GM18499 (cell line): ENCODE measurements around the gene PRR30.
A peak's percentile ranks its signal among the peaks of the same experiment; 100 is the strongest.

Source experiments
- ATAC-seq: cut with Tn5 transposase; IDR thresholded peaks from one replicate; pipeline ENCODE4 v1.9.1; 2021; ENCODE audit warnings: moderate number of reproducible peaks; ENCODE audit not compliant: insufficient read depth, unreplicated experiment

PRR30 gene

GRCh38 chr2:27158468-27158867 lies 19.3 kb upstream of the PRR30 start:
- ATAC-seq, result no peak

GRCh38 chr2:27155069-27155520 lies 15.9 kb upstream of the PRR30 start:
- ATAC-seq, result no peak

- ATAC-seq, result no peak
Measured at GRCh38 chr2:27154488-27154887, 15.3 kb upstream of the PRR30 start.

GRCh38 chr2:27152796-27153464 lies 13.7 kb upstream of the PRR30 start:
- no peak for ATAC-seq

DNA sequence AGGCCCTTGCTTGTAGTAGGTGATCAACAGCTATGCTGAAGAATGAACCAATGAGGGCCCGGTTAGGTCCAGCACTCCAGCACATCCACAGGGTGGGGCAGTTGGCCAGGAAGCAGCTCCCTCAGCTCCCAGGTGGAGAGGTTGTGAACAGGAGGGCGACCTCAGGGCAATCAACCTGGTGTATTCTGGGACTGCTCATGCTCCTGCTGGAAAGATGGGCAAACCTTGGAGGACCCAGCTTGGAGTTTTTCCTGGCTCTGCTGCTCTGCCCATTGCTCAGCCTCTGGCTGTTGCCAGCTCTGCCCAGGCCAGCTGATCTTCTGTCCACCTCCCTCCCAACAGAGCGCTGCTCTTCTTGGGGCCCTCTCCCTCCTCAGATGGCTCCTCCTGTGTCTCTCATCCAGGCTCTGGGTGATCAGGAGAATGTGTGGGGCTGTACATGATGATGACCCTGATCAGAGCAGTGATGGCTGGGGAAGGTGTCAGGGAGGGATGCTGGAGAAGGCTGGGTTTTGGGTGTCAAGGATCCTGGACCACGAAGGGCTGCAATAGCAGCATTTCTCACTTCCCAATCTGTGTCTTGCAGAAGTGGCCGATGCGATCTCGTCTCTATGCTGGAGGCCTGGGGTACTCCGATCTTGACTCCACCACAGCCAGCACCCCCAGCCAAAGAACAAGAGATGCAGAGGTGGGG lies 13.0 kb upstream of the PRR30 start:
- ATAC-seq, result no peak

DNA sequence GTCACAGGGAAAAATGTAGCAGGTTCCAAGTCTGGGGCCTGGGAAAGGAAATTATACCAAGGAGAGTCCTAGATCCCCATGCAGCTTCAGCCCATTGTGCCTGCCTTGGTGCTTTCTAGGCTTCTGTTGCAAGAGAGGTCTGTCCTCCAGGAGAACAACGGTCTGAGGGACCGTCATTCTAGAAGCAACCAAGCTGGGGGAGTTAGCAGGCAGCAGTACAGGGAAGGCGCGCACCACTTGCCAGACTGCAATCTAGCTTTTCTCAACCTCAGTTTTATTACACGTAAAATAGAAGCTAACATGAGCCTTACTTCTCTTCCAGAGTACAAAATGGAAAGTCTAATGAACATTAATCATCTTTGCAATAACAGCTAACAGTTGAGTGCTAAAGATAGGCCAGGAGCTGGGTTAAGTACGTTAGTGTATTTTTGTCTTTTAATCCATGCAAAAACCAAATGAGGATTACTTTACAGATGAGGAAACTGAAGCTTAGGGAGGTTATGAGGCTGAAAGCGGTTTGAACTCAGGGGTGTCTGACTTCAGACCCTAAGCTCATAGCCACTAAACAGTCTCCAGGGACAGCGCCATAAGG lies 11.5 kb upstream of the PRR30 start:
- ATAC-seq, result no peak

DNA sequence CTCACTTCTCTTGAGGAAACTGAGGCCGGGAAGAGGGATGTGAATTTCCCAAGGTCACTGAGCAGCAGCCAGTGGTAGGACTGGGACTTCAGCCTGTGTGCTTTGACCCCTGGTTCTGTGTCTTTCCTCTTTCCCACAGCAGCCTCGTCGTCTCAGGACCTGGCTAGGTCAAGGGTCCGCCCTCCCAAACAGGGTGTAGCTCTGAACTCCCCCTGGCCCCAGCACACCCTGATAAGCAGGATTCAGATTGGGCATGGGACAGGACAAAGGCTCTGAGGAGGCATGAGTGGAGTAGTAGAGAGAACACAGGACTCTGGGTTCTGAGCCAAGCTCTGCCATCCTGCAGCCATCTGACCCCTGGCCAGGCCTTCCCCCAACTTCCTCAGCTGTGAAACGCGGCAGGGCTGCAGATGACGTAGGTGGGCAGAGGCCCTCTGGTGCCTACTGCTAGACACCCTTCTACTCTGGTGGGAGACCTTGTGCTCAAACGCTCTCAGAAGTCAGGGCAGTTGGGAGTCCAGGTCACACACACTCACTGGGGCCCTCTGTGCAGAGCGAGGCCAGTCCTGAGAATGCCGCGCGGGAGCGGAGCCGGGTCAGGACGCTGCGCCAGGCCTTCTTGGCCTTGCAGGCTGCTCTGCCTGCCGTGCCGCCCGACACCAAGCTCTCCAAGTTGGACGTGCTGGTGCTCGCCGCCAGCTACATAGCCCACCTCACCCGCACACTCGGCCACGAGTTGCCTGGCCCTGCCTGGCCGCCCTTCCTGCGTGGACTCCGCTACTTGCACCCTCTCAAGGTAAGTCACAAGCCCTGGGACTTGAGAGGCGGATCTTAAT lies 10.6 kb upstream of the PRR30 start:
- no peak for ATAC-seq

DNA sequence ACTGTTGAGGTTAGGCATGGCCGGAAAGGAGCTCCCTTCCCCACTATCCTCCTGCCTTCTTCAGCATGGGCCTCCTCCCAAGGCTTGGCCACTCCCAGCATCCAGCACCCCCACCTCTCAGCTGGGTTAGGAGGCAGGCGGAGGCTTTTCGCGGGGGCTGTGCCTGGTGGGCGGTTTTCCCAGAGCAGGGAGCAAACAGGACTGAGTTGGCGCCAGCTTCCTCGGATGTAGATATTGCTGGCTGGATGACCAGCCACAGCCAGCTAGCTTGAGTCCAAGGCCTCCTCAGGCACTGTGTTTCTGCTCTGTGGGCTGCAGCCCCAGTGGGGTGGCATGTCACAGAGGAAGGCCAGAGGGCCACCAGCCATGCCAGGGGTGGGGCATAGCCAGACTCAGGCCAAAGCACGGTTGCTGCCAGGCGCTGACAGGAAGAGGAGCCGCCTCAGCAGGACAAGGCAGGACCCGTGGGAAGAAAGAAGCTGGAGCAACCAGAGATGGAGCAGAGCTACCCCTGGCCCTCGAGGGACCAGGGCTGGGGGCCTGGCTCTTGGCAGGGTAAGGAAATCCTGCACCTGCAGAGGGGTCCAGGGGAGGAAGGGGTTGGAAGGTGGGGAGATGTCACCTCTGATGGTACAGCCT lies 9.7 kb upstream of the PRR30 start, which contains the start of gene TCF23:
TSS of gene TCF23 (plus strand) at position 204 of the 639 bp plus-strand sequence. CDS start at position 334, 130 bp downstream.
- no peak for ATAC-seq

DNA sequence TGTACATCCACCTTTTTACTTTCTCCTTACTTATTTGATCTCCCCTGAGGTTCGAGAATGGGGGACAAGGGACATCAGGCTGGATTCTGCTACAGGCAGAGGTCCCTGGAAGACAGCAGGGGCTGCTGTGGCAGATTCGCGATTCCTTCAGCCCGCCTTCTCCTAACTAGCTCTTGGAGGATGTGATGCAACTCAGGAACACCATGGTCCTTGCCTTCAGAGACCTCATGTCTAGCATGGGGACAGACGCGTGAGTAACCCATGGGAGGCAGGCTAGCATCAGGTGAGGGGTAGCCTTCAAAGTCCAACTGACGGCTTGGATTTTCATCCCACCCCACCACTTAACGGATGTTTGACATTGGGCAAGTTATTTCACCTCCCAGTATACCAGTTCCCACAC lies 8.7 kb upstream of the PRR30 start:
- ATAC-seq, result no peak

DNA sequence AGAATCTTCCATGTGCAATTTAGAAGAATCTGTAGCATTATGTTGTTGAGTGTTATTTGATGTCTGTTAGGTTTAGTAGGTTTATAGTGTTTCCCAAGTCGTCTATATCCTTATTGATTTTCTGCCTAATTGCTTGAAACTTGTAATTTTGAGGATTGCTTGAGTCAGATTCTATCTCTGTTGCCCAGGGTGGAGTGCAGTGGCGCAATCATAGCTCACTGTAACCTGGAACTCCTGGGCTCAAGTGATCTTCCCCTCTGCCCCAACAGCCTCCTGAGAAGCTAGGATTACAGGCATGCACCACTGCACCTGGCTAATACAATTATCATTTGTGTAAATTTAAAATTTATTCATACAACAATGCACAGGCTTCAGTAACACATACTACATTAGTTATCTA lies 6.5 kb upstream of the PRR30 start:
- ATAC-seq, result no peak

- ATAC-seq, result no peak
Measured at GRCh38 chr2:27143285-27143684, 4.1 kb upstream of the PRR30 start.

DNA sequence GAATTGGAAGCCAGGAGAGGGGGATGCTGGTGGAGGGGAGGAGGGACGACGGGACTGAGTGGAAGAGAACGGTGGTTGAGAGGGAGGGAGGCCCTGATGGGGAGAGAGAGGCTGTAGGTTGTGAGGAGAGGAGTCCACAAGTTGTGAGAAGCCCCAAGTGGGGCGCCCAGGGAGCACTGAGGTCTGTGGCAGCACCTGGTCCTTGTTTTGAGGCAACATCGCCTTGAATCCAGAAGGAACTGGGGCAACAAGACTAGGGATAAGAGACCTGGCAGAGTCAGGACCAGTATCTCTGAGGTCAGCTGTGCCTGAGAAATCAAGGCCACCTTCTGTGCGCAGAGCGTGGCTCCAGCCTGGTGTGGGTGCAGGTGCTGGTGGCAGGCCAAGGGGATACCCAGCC lies 1.1 kb downstream of the PRR30 start:
- no peak for ATAC-seq

- ATAC-seq, result no peak
Measured at GRCh38 chr2:27137322-27137935, 1.8 kb downstream of the PRR30 start.

GRCh38 chr2:27136751-27137150 lies 2.5 kb downstream of the PRR30 start:
- ATAC-seq, result no peak

GRCh38 chr2:27135478-27135955 lies 3.7 kb downstream of the PRR30 start:
- ATAC-seq, result no peak

DNA sequence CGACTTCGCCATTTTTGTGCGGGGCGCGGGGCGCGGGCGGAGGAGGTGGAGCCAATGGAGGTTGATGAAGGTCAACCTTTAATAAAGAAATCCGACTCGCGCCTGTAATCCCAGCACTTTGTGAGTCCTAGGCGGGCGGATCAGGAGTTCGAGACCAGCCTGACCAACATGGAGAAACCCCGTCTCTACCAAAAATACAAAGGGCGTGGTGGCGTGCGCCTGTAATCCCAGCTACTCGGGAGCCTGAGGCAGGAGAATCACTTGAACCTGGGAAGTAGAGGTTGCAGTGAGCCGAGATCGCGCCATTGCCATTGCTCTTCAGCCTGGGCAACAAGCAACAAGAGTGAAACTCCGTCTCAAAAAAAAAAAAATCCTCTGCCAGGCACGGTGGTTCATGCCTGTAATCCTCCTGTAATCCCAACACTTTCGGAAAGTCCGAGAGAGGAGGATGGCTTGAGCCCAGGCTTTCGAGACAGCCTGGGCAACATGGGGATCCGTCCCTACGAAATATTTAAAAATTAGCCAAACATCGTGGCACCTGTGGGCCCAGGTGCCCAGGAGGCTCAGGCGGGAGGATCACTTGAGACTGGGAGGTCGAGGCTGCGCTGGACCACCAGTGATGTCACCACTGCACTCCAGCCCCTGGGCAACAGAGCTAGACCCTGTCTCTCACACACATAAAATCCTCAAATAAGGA lies 4.3 kb downstream of the PRR30 start:
- ATAC-seq, result no peak

DNA sequence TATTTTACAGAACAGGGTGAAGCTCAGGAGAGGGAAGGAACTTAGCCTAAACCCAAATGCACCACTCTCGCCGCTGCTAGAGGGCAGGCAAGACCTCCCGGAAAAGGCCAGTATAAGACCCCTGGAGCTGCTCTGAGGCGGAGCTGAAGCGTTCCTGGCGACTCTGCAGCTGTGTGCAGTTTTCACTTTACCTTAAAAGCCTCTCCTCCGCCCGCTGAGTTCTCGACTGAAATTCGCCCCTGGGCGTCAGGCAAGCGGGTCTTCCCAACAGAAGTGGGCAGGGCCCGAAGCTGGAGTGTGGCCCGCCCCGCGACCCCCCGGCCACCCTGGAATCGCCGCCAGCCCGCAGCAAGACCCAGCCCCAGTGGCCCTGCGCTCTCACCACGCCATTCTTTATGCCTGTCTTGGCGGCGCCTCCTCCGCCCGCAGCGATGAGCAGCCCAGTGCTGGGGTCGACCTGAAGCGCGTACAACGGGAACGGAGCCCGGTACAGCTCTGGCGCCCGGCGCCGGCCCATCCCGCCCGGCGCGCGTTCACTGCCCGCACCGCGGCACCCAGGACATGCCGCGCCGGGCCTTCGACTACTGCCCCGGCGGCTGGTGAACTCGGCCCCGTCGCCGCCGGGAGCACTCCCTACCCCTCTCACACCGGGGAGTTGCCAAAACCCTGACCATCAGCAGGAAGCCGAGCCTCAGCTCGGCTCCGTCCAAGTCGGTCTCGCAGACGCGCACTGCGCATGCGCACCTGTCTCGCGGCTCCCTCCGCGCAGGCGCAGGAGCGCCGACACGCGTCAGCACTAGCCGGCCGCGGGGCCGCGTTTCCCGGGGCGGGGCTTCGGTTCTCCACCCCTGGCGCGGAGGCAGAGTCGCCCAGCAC lies 5.1 kb downstream of the PRR30 start, which contains the start of gene PREB:
TSS of gene PREB (minus strand) at position 732 of the 876 bp plus-strand sequence. CDS start at position 517, 215 bp downstream.
- ATAC-seq, result peak; percentile 52
